ENCODE results near the gene NDUFS1. TPM values are rescaled to one million over a fixed set of nuclear protein-coding genes. Genes with fewer than 3 reads are reported as not detected.

The NDUFS1 gene
- total RNA-seq, 1 experiment from 2014 or later, result 100 TPM

DNA sequence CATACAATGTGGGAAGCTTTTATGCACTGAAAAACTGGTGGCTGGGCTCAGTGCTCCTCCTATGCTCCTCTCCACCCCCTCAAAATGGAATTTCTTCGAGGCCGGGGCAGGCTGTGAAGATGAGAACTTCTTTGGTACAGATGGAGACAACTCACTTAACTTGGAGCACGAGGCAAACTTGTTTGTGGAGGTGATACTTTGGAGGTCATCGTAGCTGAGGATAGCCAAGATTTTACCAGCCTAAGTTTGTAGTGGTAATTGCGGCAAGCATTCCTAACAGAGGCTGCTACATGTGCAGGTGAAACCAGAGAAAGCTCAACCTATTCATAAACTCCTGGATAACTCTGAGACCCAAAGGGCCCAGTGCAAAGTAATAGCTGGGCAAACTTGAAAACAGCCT, 13.6 kb downstream of the NDUFS1 start:
- CTCF ChIA-PET, result interaction anchor here (0.7 kb wide), 1 partner anchor 44 kb away, joined by 3 read pairs; no protein-coding TSS in a partner anchor
- Mint-ChIP-seq H3K36me3 (ENCODE audit: insufficient read depth, unreplicated experiment) (peaks cover 100% of the 10 kb centered on the region), H3K27ac (ENCODE audit: low read depth, unreplicated experiment) (no peak overlapping the region), H3K4me1 (ENCODE audit: insufficient read depth, unreplicated experiment) (no peaks in the 10 kb centered on the region), H3K9me3 (ENCODE audit: unreplicated experiment) (no peaks in the 10 kb centered on the region), H3K4me3 (ENCODE audit: unreplicated experiment) (no peak overlapping the region), H3K27me3 (ENCODE audit: insufficient read depth, unreplicated experiment) (no peaks in the 10 kb centered on the region)
- POLR2A ChIA-PET, result interaction anchor here (1.4 kb wide), 1 partner anchor 11 kb away, joined by 5 read pairs; no protein-coding TSS in a partner anchor
- TF ChIP-seq, protein P1, sequence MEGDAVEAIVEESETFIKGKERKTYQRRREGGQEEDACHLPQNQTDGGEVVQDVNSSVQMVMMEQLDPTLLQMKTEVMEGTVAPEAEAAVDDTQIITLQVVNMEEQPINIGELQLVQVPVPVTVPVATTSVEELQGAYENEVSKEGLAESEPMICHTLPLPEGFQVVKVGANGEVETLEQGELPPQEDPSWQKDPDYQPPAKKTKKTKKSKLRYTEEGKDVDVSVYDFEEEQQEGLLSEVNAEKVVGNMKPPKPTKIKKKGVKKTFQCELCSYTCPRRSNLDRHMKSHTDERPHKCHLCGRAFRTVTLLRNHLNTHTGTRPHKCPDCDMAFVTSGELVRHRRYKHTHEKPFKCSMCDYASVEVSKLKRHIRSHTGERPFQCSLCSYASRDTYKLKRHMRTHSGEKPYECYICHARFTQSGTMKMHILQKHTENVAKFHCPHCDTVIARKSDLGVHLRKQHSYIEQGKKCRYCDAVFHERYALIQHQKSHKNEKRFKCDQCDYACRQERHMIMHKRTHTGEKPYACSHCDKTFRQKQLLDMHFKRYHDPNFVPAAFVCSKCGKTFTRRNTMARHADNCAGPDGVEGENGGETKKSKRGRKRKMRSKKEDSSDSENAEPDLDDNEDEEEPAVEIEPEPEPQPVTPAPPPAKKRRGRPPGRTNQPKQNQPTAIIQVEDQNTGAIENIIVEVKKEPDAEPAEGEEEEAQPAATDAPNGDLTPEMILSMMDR (IDR thresholded peaks at IDR 0.05; ENCODE audit: unreplicated experiment), result no peak
- intact Hi-C loops (cut with micrococcal nuclease), result no loop called here
- BruUV-seq (replicated peaks), result no TSS peak
- DNase-seq (ENCODE audit: unreplicated experiment), result no peak

DNA sequence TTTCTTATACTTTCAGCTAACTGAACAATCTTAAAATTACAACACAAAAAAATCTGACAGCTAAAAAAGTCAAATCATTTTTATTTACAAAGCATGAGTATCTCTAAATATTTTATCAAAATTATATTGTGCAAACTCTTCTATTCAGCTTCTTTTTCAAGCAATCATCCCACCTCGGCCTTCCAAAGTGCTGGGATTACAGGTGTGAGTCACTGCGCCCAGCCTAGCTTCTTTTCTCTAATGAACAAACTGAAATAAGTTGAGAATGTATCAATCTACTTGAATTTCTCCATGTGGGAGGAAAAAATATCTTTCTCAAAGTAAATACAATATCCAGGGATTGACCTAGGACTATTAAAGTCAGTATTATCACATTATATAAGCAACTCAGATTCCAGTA, 14.9 kb downstream of the NDUFS1 start:
- Mint-ChIP-seq H3K4me1 (ENCODE audit: insufficient read depth, unreplicated experiment) (no peaks in the 10 kb centered on the region), H3K27me3 (ENCODE audit: insufficient read depth, unreplicated experiment) (no peaks in the 10 kb centered on the region), H3K9me3 (ENCODE audit: unreplicated experiment) (no peaks in the 10 kb centered on the region), H3K4me3 (ENCODE audit: unreplicated experiment) (no peak overlapping the region), H3K27ac (ENCODE audit: low read depth, unreplicated experiment) (no peak overlapping the region), H3K36me3 (ENCODE audit: insufficient read depth, unreplicated experiment) (peaks cover 100% of the 10 kb centered on the region)
- TF ChIP-seq, protein P1 (IDR thresholded peaks at IDR 0.05; ENCODE audit: unreplicated experiment), result no peak
- no peak for DNase-seq (ENCODE audit: unreplicated experiment)
- intact Hi-C loops (cut with micrococcal nuclease), result no loop called here
- ChIA-PET POLR2A (interaction anchor here (0.6 to 1.0 kb wide), 2 partner anchors 14 to 17 kb away, joined by 3 read pairs; no protein-coding TSS in a partner anchor), CTCF (no interaction called here)
- BruUV-seq (replicated peaks), result no TSS peak

DNA sequence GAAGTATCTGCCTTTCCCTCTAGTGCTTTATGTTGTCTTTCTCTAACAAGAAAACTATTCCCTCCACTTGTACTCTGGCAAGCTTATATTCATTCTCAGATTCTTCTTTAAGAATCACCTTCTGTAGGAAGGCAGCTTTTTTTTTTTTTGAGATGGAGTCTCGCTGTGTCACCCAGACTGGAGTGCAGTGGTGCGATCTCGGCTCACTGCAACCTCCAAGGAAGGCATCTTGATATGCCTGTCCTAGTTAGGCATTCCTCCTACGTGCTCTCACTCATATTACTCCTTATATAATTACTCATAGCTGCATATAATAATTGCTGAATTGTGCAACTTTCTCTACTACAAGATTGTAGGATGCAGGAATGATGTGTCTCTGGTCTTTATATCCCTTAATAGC, 15.8 kb downstream of the NDUFS1 start:
- H3K27me3 Mint-ChIP-seq (ENCODE audit: insufficient read depth, unreplicated experiment), result no peaks in the 10 kb centered on the region
- H3K27ac Mint-ChIP-seq (ENCODE audit: low read depth, unreplicated experiment), result no peak overlapping the region
- TF ChIP-seq, protein P1 (IDR thresholded peaks at IDR 0.05; ENCODE audit: unreplicated experiment), result no peak
- no peaks in the 10 kb centered on the region for H3K9me3 Mint-ChIP-seq (ENCODE audit: unreplicated experiment)
- H3K4me3 Mint-ChIP-seq (ENCODE audit: unreplicated experiment), result no peak overlapping the region
- intact Hi-C loops (cut with micrococcal nuclease), result no loop called here
- no TSS peak for BruUV-seq (replicated peaks)
- H3K36me3 Mint-ChIP-seq (ENCODE audit: insufficient read depth, unreplicated experiment), result peaks cover 96% of the 10 kb centered on the region
- H3K4me1 Mint-ChIP-seq (ENCODE audit: insufficient read depth, unreplicated experiment), result no peaks in the 10 kb centered on the region
- DNase-seq (ENCODE audit: unreplicated experiment), result no peak
- ChIA-PET POLR2A (interaction anchor here (1.0 kb wide), 1 partner anchor 17 kb away, joined by 3 read pairs; no protein-coding TSS in a partner anchor), CTCF (no interaction called here)

DNA sequence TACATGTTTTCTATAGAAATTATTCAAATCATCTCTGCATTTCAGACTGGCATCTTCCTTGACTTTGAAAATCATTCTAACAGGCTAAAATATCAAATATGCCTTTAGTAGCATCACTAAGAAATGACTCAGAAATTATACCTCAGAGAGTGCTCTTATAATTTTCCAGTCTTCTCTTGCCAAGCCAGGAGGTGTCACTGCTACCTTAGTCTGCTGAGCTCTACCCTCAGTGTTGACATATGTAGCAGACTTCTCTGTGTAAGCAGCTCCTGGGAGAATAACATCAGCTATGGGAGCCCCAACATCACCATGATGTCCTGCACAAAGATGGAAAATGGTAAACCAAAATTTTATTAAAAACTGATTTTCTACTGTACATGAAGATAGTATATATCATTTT, 31.6 kb downstream of the NDUFS1 start:
- POLR2A ChIA-PET, result interaction anchor here (1.3 to 1.9 kb wide), 4 partner anchors 15 to 44 kb away, joined by 3 to 6 read pairs (median 4); partner anchors contain the start of gene INO80D
- Mint-ChIP-seq H3K4me1 (ENCODE audit: insufficient read depth, unreplicated experiment) (no peaks in the 10 kb centered on the region), H3K9me3 (ENCODE audit: unreplicated experiment) (no peaks in the 10 kb centered on the region), H3K36me3 (ENCODE audit: insufficient read depth, unreplicated experiment) (peaks cover 96% of the 10 kb centered on the region), H3K27me3 (ENCODE audit: insufficient read depth, unreplicated experiment) (no peaks in the 10 kb centered on the region), H3K4me3 (ENCODE audit: unreplicated experiment) (no peak overlapping the region), H3K27ac (ENCODE audit: low read depth, unreplicated experiment) (no peak overlapping the region)
- DNase-seq (ENCODE audit: unreplicated experiment), result no peak
- intact Hi-C loops (cut with micrococcal nuclease), result no loop called here
- BruUV-seq (replicated peaks), result no TSS peak
- TF ChIP-seq, protein P1 (IDR thresholded peaks at IDR 0.05; ENCODE audit: unreplicated experiment), result no peak
- CTCF ChIA-PET, result interaction anchor here (0.8 to 1.1 kb wide), 2 partner anchors 8 to 41 kb away, joined by 3 to 4 read pairs; no protein-coding TSS in a partner anchor
